Limb (tissue), 2 donors: ENCODE measurements around the gene LPCAT1.
"Not testable (repeated sequence)": the region's sequence is repeated elsewhere in the genome, so short reads cannot be mapped to it uniquely, and the experiment has no call there.

Source experiments
- DNase-seq, 2 donors: peaks; one replicate each; pipeline ENCODE4 v3.0.0-alpha.2; 2016; ENCODE audit errors: extremely low spot score in 2 of 2

The LPCAT1 gene

DNA sequence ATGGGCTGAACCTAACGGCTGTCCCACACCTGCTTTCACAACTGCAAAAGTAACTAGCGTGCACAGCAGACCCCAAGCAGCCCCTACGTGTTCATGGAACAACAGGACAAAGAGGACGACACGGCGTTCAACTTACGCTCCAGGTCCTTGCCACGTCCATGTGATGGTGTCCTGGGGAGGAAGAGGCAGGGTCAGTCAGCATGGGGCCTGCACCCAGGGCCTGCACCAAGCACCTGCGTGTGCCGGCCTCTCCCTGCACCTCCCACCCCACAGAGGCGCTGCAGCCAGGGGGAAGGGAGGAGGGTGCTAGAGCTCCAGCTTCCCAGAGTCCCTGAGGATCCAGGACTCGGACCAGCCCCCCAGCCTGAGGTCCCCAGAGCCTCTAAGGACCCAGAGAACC, 43.0 kb downstream of the LPCAT1 start:
- DNase-seq, result no peak

DNA sequence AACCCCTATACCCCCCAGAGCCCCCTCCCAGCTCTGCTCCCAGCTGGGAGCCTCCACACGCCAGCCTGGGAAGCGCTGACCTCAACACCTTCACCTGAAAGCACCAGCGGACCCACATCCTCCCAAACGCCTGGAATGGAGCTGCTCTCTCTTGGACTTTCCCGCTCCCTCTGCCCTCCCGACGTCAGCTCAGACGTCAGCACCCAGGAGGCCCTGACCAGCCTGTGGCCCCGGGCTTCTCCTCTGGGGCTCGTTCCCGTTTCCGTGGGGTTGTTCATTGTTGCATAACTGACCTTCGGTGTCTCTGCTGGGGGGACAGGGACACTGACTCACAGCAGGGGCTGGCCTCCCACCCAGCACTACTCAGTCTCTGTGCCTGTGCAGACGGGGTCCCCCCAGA, 43.5 kb downstream of the LPCAT1 start:
- DNase-seq, result no peak

DNA sequence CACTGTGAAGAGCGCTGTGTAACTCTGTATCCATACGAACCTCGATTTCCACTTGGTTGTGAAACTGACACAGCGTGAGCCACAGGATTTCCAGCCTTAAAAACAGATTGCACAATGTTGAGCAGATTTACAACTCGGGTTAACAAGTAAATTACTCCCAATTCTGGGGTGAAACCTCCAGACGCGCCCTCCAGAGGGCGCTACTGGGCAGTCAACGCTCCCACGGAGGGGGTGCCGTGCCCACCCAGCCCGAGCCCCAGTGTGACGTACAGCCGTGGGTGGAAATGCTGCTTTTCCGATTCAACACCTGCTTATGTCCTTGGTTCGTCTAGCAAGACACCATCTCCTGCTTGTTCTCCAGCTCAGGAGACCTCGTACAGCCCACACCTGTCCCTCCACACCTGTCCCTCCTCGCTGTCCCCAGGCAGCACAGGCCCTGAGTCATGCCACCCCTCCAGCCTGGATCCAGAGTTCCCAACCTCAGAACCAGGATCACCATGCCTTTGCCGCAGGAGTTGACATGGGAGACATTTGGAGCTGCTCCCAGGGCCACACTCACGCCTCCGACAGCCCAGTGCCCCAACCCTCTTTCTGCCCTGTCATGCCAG, 44.1 kb downstream of the LPCAT1 start:
- DNase-seq, result no peak

DNA sequence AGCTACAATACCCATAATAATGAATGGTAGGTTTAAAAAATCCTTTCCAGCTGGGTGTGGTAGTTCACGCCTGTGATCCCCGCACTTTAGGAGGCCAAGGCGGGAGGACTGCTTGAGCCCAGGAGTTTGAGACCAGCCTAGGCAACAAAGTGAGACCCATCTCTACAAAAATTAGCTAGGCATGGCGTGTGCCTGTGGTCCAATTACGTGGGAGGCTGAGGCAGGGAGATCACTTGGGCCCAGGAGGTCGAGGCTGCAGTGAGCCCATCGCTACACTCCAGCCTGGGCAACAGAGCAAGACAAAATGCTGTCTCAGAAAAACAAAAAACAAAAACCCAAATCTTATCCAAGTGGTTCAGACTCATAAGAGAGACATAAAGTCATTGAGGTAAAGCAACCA, 44.7 kb downstream of the LPCAT1 start:
- DNase-seq, result no peak

DNA sequence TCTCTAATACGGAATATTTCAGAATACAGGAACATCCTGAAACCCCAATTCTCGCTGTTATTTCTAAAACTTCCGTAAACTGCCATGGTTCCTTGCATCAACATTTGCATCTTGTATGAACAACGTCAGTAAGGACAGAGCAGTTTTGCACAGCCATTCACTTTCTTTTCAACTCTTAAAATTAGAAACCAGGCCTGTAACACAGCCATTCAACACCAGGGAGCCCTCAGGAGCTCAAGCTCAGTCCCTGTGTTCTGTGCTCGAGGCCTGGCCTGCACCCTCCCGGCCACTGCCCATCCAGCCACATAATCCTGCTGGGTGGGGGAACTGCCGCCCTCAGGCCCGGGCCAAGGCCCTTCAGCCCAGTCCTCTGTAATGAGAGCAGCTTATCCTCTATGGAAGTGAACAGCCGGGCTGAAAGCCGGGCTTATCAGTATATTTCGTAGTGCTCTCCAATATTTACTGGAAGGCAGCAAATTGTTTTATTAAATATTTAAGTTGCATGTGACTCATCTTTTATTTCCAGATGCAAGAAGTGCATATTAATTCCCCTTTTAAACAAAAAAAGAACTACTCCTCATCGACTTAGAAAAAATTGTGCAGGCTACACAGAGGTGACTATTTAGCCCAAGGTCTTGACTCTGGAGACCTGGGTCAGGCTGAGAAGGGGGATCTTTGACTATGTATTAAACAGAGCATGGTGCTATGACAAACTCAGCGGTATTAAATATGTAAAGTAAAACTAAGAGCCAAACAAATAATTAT, 45.3 kb downstream of the LPCAT1 start:
- DNase-seq, result no peak

DNA sequence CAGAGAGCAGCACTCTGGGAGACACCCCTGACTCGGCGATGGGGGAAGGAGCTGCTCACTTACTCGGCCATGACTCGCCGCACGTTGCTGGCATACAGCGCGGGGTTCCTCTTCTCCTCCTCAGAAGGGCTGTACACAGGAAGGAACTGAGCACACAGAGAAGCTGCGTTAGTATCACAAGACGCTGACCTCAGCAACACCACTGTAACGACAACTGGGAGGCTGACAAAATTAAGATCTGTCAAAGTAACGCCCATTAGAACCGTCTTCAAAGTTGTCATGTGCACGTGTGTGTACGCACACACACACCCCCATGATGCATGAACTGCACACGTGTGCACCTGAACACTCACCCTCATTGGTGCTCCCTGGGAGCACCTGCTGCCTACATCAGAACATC, 46.4 kb downstream of the LPCAT1 start:
- no peak for DNase-seq

DNA sequence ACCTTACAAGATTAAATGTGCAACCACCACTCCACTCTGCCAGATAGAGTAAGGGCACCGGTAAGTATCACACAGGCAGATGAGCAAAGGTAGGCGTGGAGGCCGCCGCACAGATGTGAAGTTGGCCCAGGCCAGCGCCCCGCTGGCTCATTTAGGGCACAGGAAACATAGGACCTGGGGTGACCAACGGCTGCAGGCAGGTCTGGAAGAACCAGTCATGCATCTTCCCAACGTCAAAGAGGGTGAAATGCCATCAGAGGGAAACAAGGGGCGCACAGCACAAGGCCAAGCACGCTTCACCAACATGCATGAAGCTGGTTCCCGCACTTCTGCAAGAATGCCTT, 46.8 kb downstream of the LPCAT1 start:
- no peak for DNase-seq

DNA sequence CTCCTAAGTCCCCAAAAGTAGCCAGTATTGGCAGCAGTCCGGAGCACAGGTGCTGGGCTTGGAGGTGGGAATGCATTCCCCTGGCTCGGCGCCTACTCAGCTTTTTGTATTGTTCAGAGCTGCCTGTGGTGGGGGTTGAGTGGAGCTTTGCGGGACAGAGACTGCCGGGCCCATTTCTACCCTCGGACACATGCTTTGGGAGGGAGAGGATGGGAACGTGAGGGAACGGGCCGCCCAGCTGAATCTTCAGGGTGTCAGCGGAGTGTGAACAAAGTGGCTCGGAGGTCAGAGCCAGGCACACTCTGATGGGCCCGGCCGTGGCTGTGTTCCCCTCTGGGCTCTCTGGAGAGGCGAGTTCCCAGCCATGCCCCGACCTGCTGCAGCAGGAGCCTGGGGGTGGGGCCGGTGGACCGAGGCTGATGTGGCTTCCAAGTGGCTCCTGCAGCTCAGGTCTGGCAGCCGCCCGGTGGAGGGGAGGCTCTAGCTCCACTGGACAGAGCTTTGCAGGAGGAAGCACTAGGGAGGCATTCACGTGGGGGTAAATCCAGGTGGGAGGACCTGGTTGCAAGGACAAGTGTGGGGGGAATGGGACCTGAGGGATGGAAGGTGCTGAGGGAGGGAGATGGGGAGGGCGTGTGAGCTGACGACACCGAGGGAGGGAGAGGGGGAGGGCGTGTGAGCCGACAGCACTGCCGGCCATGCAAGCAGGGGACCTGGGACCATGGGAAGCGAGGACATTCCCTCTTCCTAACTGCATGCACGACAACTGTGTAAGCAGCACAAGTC, 47.4 kb downstream of the LPCAT1 start:
- DNase-seq, result no peak

DNA sequence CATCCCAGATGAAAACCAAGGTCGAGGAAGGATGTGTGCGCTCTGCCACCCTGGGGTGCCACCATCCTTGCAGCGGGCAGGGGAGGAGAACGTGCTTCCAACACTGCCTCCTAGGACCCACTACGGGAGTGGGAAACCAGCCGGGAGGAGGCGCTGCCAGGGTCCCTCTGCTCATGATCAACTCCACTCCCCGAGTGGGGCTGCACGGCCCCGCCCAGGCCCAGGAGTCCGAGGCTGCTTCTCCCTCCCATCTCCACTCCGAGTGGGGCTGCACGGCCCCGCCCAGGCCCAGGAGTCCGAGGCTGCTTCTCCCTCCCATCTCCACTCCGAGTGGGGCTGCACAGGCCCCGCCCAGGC, 48.2 kb downstream of the LPCAT1 start:
- DNase-seq, result not testable (repeated sequence)

DNA sequence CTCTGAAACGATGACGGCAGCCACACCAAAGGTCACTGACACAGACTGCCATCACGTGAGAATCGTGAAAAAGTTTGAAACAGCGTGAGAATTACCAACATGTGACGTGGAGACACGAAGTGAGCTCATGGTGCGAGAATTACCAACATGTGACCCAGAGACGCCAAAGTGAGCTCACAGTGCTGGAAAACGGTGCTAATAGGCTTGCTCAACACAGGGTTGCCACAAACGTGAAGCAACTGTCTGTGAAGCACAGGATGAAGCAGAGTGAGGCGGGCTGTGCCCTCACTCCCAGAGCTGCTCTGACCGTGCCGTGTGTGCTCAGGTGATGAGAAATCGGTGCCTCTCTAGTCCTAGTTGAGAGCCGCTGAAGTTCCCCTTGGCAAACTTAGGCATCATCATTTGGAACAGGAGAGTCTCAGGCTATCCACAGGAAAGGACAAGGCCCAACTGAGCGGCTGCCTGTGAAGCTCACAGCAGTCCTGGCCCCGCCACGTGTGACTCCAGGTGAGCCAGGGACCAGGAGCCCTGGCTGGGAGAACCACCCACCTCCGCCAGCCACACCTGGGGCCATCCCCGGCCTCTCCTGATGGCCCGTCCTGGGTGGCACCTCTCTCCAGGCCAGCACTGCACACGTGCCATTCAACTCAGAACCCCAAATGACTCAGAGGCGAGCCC, 48.8 kb downstream of the LPCAT1 start:
- no peak for DNase-seq

DNA sequence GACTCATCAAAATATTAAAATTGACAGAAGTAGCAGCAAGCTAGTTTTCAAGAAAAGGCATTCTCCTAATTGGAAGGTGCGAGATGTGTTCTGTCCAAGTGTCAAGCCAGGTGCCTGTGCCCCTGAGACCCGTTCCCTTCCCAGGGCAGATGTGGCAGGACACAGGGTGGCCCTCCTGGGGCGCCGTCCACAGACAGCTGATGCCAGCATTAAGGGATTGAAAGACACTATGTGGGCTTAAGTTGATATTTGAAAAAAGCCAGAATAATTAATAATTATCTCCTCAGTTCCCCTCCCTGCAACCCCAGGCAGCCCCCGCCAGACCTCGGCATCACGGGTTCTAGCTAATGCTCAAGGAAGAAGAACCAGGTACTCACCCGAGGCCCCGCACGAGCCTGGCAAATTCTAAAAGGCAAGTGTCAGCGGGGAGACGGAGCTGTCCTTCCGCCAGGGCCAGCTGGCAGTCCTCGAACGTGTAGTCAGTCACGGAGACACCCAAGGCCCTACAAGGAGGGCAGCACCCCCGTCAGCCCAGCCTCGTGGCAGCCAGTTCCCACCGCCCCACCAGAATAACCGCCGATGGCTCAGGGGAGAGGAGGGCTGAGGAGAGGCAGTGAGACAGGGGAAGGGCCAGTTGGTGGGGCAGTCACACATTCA, 49.4 kb downstream of the LPCAT1 start:
- DNase-seq, result no peak

DNA sequence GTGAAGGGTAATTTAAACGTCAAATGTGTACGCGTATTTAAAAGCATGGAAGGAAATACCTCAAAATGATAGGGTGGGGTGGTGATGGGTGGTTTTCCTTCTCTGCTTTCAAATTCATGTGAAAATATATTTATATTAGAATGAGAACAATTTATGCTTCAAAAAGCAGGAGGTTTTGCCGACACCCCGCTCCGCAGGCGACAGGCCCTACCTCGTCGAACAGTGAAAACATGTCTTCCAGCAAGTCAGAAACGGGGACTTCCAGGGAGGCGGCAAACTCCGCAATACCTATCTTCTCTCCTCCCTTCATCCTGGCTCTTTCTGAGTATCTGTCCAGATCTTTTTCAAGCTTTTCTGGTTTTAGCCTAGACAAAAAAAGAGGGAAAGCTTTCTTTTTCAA, 50.0 kb downstream of the LPCAT1 start:
- DNase-seq, result no peak

DNA sequence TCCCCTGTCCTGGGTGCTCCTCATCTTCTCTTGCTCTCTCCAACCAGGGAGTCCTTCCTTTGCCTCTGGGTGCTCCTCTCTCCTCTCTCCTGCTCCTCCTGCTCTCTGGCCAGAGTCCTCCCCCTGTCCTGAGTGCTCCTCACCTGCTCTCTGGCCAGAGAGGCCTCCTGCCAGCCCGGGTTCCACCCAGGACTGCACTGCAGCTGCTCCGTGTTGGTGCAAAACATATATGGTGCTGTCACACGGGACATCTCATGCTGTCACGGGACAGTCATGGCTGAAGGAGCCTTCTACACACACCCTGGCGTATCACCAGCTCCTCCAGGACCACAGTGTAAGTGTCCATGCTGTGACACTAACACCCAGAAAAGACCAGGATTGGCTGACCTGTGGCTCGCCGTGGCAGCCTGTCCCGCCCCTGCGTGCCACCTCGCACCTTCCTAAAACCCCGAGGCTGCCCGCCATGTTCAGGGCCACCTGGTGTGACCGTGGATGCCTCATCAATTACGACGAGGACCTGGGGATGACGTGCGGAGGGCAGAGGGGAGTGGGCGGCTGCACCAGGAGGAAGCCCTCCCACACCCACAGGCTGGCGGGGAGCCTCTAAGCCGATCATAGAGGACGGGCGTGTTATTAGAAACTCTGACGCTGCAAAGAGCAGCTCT, 50.7 kb downstream of the LPCAT1 start:
- DNase-seq, result no peak

DNA sequence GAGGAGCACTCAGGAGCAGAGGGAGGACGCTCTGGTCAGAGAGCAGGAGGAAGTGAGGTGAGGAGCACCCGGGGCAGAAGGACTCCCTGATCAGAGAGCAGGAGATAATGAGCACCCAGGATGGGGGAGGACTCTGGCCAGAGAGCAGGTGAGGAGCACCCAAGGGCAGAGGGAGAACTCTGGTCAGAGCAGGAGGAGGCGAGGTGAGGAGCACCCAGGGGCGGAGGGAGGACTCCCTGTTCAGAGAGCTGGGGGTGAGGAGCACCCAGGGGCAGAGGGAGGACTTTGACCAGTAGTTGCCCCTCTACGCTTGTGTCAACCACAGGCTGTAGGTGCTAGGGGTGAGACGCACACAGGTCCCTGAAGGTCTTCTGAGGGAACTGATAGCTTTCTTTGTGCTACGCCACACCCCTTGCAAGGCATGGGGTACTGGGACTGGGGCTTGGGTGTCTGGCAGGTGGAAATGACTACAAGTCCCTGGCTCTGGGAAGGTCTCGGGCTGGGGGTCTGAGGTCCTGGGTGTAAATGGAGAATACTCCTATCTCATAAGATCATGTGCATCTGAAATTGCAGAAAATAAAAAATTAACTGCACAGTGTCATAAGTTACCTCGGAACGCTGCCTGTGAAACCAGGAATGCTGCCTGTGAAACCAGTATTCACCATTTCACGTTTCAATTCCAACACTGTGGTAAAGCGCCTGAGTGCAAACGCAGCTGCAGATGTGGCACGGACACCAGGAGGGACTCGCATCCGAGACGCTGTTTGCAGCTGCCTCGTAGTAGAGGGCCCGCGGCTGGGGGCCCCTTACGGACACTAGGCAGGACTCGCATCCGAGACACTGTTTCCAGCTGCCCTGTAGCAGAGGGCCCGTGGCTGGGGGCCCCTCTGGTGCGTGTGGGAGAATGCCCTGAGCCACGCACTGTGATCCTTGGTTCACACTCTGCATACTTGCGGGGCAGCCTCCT, 51.5 kb downstream of the LPCAT1 start:
- no peak for DNase-seq

DNA sequence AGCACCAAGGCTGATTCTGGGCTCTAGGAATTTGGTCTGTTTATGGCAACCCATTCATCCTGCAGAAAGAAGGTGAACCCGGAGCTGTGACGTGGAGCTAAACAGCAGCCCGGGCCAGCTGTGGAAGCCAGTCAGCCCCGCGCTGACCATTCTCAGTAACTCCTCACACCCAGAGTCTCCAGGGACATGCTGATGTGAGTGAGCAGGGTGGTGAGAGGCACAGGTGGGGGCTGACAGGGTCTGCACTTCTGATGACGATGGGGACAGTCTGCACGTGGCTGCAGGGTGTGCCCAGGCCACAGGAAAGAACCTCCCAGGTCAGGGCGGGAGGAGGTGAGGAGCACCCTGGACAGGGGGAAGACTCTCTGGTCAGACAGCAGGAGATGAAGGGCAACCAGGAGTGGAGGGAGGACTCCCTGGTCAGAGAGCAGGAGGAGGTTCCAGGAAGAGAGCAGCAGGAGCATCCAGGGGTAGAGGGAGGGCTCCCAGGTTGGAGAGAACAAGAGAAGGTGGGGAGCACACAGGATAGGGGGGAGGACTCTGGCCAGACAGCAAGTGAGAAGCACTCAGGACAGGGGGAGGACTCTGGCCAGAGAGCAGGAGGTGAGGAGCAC, 52.4 kb downstream of the LPCAT1 start:
- DNase-seq, result no peak

DNA sequence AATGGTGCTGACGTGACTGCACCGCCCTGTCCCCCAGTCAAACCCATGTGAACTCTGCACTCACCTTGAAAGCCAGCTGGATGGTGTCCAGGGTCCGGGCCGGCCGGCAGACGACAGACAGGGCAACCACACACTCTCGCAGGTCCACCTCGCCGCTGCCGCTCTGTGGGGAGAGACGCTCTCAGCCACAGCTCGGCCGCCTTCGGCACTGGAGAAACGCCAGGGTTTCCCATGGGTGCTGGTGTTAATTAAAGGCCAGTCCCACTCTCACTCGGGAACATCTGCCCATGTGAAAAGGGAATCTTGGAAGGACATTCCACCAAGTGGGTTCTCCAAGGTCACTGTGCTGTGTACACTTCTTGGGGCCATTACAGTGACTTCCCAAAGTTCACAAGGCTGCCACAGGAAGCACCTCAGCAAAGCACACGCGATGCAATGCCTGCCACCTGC, 53.0 kb downstream of the LPCAT1 start:
- no peak for DNase-seq

DNA sequence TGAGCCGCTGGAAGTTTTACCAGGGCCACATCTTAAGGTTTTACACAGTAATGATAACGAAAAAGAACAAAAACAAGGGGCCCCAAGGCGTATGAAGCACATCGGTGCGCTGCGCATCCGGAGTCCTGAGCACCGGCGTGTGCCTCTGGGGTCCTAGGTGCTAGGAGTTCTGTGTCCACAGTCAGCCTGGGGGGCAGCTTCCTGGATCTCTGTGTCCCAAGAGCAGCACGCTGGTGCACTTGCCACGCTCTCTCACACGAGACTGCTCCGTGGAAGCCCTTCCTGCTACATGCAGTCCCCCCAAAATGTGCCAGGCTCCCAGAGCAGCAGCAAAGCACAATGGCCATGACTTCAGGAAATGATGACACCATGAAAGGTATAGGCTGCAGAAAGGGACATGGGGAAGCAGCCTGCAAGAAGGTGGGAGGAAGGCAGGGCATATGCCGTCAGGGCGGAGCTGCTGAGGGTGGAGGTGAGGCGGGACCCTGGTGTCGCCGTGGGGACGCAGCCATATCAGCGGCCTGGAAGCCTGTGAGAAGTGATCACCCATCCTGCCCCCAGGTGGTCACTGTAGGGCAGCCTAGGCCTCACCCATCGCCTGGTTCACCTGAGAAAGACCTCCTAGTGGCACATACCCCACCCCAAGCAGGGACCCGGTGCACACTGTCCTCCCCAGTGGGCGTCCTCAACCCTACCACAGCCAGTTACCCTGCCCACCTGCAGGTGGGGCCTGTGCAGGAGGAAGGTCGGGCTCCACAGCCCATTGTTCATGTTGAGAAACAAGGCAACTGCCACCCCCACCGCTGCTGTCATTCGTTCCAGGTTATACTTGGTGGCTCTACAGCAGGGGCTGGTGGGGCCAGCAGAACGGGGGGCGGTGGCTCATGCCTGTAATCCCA, 54.9 kb downstream of the LPCAT1 start:
- no peak for DNase-seq

DNA sequence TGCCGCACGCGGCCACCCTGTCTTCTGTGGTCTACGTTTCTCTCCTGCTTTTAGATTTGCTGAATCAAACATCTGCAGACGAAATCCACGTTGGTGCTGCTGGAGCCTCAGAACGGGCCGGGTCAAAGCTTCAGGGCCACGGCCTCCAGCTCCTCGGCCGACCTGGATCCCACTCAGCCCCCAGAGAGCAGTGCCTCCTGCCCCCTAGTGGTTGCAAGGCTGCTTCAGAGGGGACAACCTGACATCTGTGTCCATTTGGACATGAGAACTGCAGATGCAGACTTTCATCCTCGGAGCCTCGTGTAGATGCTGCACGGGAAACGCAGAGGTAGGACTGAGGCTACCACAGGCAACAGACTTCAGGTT, 55.5 kb downstream of the LPCAT1 start:
- no peak for DNase-seq
